Caco-2 (cell line): ENCODE measurements around the gene LIN28A. TPM values are rescaled to one million over a fixed set of nuclear protein-coding genes. Genes with fewer than 3 reads are reported as not detected.
"Not testable (repeated sequence)": the region's sequence is repeated elsewhere in the genome, so short reads cannot be mapped to it uniquely, and the experiment has no call there.

Source experiments
- BruUV-seq: library from RNA; stranded (reverse); fragments of 400-500 nt; replicated peaks from 2 replicates; lab custom pipeline; 2021; lab: Mats Ljungman, UMichigan
- CTCF ChIA-PET: fragments of 300-600 bp; sonication (Branson Sonifier 250); formaldehyde crosslinking; loops from one replicate; lab custom pipeline; 2022; ENCODE audit warnings: antibody characterized with exemption; lab: Charles Lee
- POLR2A ChIA-PET: fragments of 300-600 bp; sonication (Branson Sonifier 250); formaldehyde crosslinking; loops from one replicate; lab custom pipeline; 2022; ENCODE audit warnings: antibody characterized with exemption; lab: Charles Lee
- DNase-seq, 2 experiments: peaks; one replicate each; pipeline versions ENCODE4 v3.0.0 to v3.0.0-alpha.2; 2020 to 2022
- H3K27me3 ChIP-seq: replicated peaks from 2 replicates; pipeline ENCODE4 v1.6.0; 2011; ENCODE audit warnings: low read length; ENCODE audit not compliant: control insufficient read depth, insufficient read depth
- H3K36me3 ChIP-seq: 2 replicates; pipeline ENCODE4 v1.5.1; 2011; ENCODE audit warnings: low read length; ENCODE audit not compliant: control insufficient read depth, insufficient read depth
- H3K4me1 ChIP-seq: fragments of 250-450 bp; sonication (Bioruptor Pico); 2 replicates; pipeline ENCODE4 v1.5.1; 2020; ENCODE audit warnings: mild to moderate bottlenecking
- H3K4me3 ChIP-seq: 2 replicates; pipeline ENCODE4 v1.5.1; 2011; ENCODE audit warnings: low read depth, mild to moderate bottlenecking, control low read depth, low read length
- H3K9me3 ChIP-seq: fragments of 250-450 bp; sonication (Bioruptor Pico); 2 replicates; pipeline ENCODE4 v1.5.1; 2020; ENCODE audit warnings: mild to moderate bottlenecking, moderate library complexity
- H3K27ac Mint-ChIP-seq: one replicate; pipeline ENCODE4 v1.8.0; 2022; ENCODE audit warnings: mixed read lengths; ENCODE audit not compliant: unreplicated experiment
- H3K27me3 Mint-ChIP-seq: one replicate; pipeline ENCODE4 v1.8.0; 2022; ENCODE audit warnings: mixed read lengths; ENCODE audit not compliant: insufficient read depth, unreplicated experiment
- H3K36me3 Mint-ChIP-seq: one replicate; pipeline ENCODE4 v1.8.0; 2022; ENCODE audit warnings: mild to moderate bottlenecking, mixed read lengths; ENCODE audit not compliant: insufficient read depth, unreplicated experiment
- H3K4me1 Mint-ChIP-seq: one replicate; pipeline ENCODE4 v1.8.0; 2022; ENCODE audit warnings: low read depth, mixed read lengths; ENCODE audit not compliant: unreplicated experiment
- H3K4me3 Mint-ChIP-seq: one replicate; pipeline ENCODE4 v1.8.0; 2022; ENCODE audit warnings: mild to moderate bottlenecking, moderate library complexity, mixed read lengths; ENCODE audit not compliant: unreplicated experiment
- H3K9me3 Mint-ChIP-seq: one replicate; pipeline ENCODE4 v1.8.0; 2022; ENCODE audit warnings: mixed read lengths; ENCODE audit not compliant: unreplicated experiment
- CTCF ChIP-seq, 2 experiments: fragments of 200-600 bp in 1 of 2; IDR thresholded peaks; 1 replicate in 1 of 2; 2 replicates in 1 of 2; pipeline versions ENCODE4 v1.5.1 to v1.8.0; 2011 to 2022; ENCODE audit warnings: antibody characterized with exemption in 1 of 2, control low read depth in 1 of 2, inconsistent platforms in 1 of 2, low read depth in 1 of 2, low read length in 1 of 2, mild to moderate bottlenecking in 1 of 2, moderate library complexity in 1 of 2; ENCODE audit not compliant: insufficient read depth in 1 of 2, severe bottlenecking in 1 of 2, unreplicated experiment in 1 of 2
- intact Hi-C: fragments of 100-400 bp; cut with micrococcal nuclease; formaldehyde crosslinking; loops from one replicate; pipeline ENCODE4 v1.10.0; 2022; ENCODE audit not compliant: unreplicated experiment
- total RNA-seq: library from RNA; stranded (reverse); gene quantifications from 2 replicates; pipeline ENCODE4 v1.2.3, GENCODE V29; 2022

The LIN28A gene
- total RNA-seq, 1 experiment from 2014 or later, result 5.7 TPM

- no peaks in the 10 kb centered on the region for H3K27me3 Mint-ChIP-seq
- H3K4me1 Mint-ChIP-seq, result peaks cover 6% of the 10 kb centered on the region
- peaks cover 4% of the 10 kb centered on the region for H3K36me3 Mint-ChIP-seq
- intact Hi-C loops, result no loop called here
- H3K4me3 Mint-ChIP-seq, result no peak overlapping the region
- ChIA-PET POLR2A (no interaction called here), CTCF (no interaction called here)
- H3K9me3 Mint-ChIP-seq, result no peaks in the 10 kb centered on the region
- no peak for DNase-seq
- H3K9me3 ChIP-seq, result no peaks in the 10 kb centered on the region
- H3K36me3 ChIP-seq, result no peaks in the 10 kb centered on the region
- no peak for TF ChIP-seq CTCF (IDR thresholded peaks at IDR 0.05; ENCODE audit: insufficient read depth in 1 of 2, low read depth in 1 of 2, low read length in 1 of 2, severe bottlenecking in 1 of 2, unreplicated experiment in 1 of 2)
- BruUV-seq, result no TSS peak
- H3K4me3 ChIP-seq, result no peak overlapping the region
- no peak overlapping the region for H3K27ac Mint-ChIP-seq
- no peaks in the 10 kb centered on the region for H3K27me3 ChIP-seq
- H3K4me1 ChIP-seq, result no peaks in the 10 kb centered on the region; the same call in 1 of the 2 replicates
Measured at GRCh38 chr1:26373281-26373680, 37.3 kb upstream of the LIN28A start.

- Mint-ChIP-seq H3K4me1 (peaks cover 6% of the 10 kb centered on the region), H3K27ac (no peak overlapping the region), H3K9me3 (no peaks in the 10 kb centered on the region), H3K27me3 (no peaks in the 10 kb centered on the region), H3K4me3 (no peak overlapping the region), H3K36me3 (peaks cover 4% of the 10 kb centered on the region)
- no peak for DNase-seq
- Histone ChIP-seq H3K4me3 (no peak overlapping the region), H3K9me3 (no peaks in the 10 kb centered on the region), H3K4me1 (no peaks in the 10 kb centered on the region; the same call in 1 of the 2 replicates), H3K36me3 (no peaks in the 10 kb centered on the region), H3K27me3 (no peaks in the 10 kb centered on the region)
- BruUV-seq, result no TSS peak
- TF ChIP-seq CTCF (IDR thresholded peaks at IDR 0.05; ENCODE audit: insufficient read depth in 1 of 2, low read depth in 1 of 2, low read length in 1 of 2, severe bottlenecking in 1 of 2, unreplicated experiment in 1 of 2), result no peak
- CTCF ChIA-PET, result interaction anchor here (0.6 kb wide), 1 partner anchor 172 kb away, joined by 3 read pairs; no protein-coding TSS in a partner anchor
- POLR2A ChIA-PET, result no interaction called here
- intact Hi-C loops, result no loop called here
Measured at GRCh38 chr1:26373789-26374188, 36.8 kb upstream of the LIN28A start.

GRCh38 chr1:26374361-26374760 lies 36.3 kb upstream of the LIN28A start:
- DNase-seq, intact Hi-C loops, H3K36me3 ChIP-seq, H3K4me3 Mint-ChIP-seq, BruUV-seq, H3K27me3 Mint-ChIP-seq, H3K27ac Mint-ChIP-seq, H3K27me3 ChIP-seq, H3K36me3 Mint-ChIP-seq, H3K9me3 Mint-ChIP-seq, POLR2A ChIA-PET, H3K9me3 ChIP-seq, H3K4me1 Mint-ChIP-seq, H3K4me3 ChIP-seq, H3K4me1 ChIP-seq: not testable (repeated sequence)
- CTCF ChIA-PET, result interaction anchor here (0.6 kb wide), 1 partner anchor 172 kb away, joined by 3 read pairs; no protein-coding TSS in a partner anchor

GRCh38 chr1:26375081-26375480 lies 35.5 kb upstream of the LIN28A start:
- TF ChIP-seq CTCF (IDR thresholded peaks at IDR 0.05; ENCODE audit: insufficient read depth in 1 of 2, low read depth in 1 of 2, low read length in 1 of 2, severe bottlenecking in 1 of 2, unreplicated experiment in 1 of 2), result no peak
- Histone ChIP-seq H3K4me3 (no peak overlapping the region), H3K27me3 (no peaks in the 10 kb centered on the region), H3K9me3 (no peaks in the 10 kb centered on the region), H3K36me3 (no peaks in the 10 kb centered on the region), H3K4me1 (no peaks in the 10 kb centered on the region; the same call in 1 of the 2 replicates)
- H3K27ac Mint-ChIP-seq, result no peak overlapping the region
- H3K4me3 Mint-ChIP-seq, result no peak overlapping the region
- intact Hi-C loops, result no loop called here
- peaks cover 4% of the 10 kb centered on the region for H3K36me3 Mint-ChIP-seq
- no peaks in the 10 kb centered on the region for H3K9me3 Mint-ChIP-seq
- ChIA-PET CTCF (no interaction called here), POLR2A (no interaction called here)
- BruUV-seq, result no TSS peak
- no peaks in the 10 kb centered on the region for H3K27me3 Mint-ChIP-seq
- H3K4me1 Mint-ChIP-seq, result peaks cover 6% of the 10 kb centered on the region
- DNase-seq, result no peak
